HepG2 (cell line): ENCODE measurements around the gene CD48. TPM values are rescaled to one million over a fixed set of nuclear protein-coding genes. Genes with fewer than 3 reads are reported as not detected.

ENCODE experiments used
- ATAC-seq: fragments of 200-7000 bp; cut with Tn5 transposase; 3 replicates; pipeline ENCODE4 v1.9.1; 2020; ENCODE audit warnings: mild to moderate bottlenecking, moderate library complexity
- BruUV-seq: library from RNA; stranded (reverse); fragments of 400-500 nt; replicated peaks from 2 replicates; lab custom pipeline; 2021; lab: Mats Ljungman, UMichigan
- CTCF ChIA-PET: fragments of 300-600 bp; formaldehyde crosslinking; extraction: SDS; loops from one replicate; lab custom pipeline; 2021; ENCODE audit warnings: low total read pairs, inconsistent platforms, low intra/inter-chr PET ratio; lab: Yijun Ruan, JAX
- POLR2A ChIA-PET: fragments of 350-600 bp; sonication (Branson Sonifier 250); formaldehyde crosslinking; loops from one replicate; lab custom pipeline; 2020; ENCODE audit warnings: antibody characterized with exemption, inconsistent platforms; lab: Yijun Ruan, JAX
- DNase-seq: peaks from one replicate; pipeline ENCODE4 v3.0.0-alpha.2; 2015; ENCODE audit warnings: low spot score
- FAIRE-seq: peaks from 3 replicates; lab custom pipeline; 2011; peaks lifted over from hg19 to GRCh38; lab: Jason Lieb, UNC
- H2AFZ ChIP-seq: one replicate; pipeline ENCODE4 v1.6.1; 2011; ENCODE audit warnings: low read length, inconsistent platforms
- H3K27ac ChIP-seq: fragments of 300-600 bp; 3 replicates; pipeline ENCODE4 v1.8.0; 2011; ENCODE audit warnings: mixed run types, mild to moderate bottlenecking, mixed read lengths, low read length, inconsistent platforms; ENCODE audit not compliant: insufficient read depth; ENCODE audit errors: extremely low read length
- H3K27me3 ChIP-seq, 2 experiments: fragments of 200-600 bp in 1 of 2; 2 replicates in 1 of 2; 3 replicates in 1 of 2; pipeline versions ENCODE4 v1.6.0 to v1.8.0; 2011; ENCODE audit warnings: low read length in 2 of 2, mild to moderate bottlenecking in 2 of 2, moderate library complexity in 2 of 2, inconsistent platforms in 1 of 2; ENCODE audit not compliant: insufficient read depth in 2 of 2, control insufficient read depth in 1 of 2
- H3K36me3 ChIP-seq, 2 experiments: fragments of 200-600 bp in 1 of 2; replicated peaks in 1 of 2; 2 replicates in 1 of 2; 3 replicates in 1 of 2; pipeline versions ENCODE4 v1.5.1 to v1.8.0; 2011; ENCODE audit warnings: low read length in 2 of 2, inconsistent platforms in 1 of 2; ENCODE audit not compliant: insufficient read depth in 2 of 2, control insufficient read depth in 1 of 2
- H3K4me1 ChIP-seq: 2 replicates; pipeline ENCODE4 v1.5.1; 2012; ENCODE audit warnings: low read length, inconsistent platforms; ENCODE audit not compliant: insufficient read depth
- H3K4me2 ChIP-seq: 2 replicates; pipeline ENCODE4 v1.6.0; 2011; ENCODE audit warnings: low read depth, low read length, inconsistent platforms
- H3K4me3 ChIP-seq, 3 experiments: fragments of 200-600 bp in 1 of 3; sonication (generic), shearing (Covaris generic) in 1 of 3; replicated peaks in 1 of 3; 2 replicates each; pipeline ENCODE4 v1.5.1; 2011 to 2016; ENCODE audit warnings: low read length in 3 of 3, inconsistent platforms in 2 of 3, low read depth in 2 of 3, mild to moderate bottlenecking in 2 of 3, control low read depth in 1 of 3, mixed read lengths in 1 of 3; ENCODE audit not compliant: insufficient read depth in 1 of 3
- H3K79me2 ChIP-seq: one replicate; pipeline ENCODE4 v1.6.1; 2011; ENCODE audit warnings: low read length, inconsistent platforms; ENCODE audit not compliant: insufficient read depth
- H3K9ac ChIP-seq: 2 replicates; pipeline ENCODE4 v1.6.0; 2011; ENCODE audit warnings: mild to moderate bottlenecking, low read depth, low read length, inconsistent platforms; ENCODE audit not compliant: insufficient read depth
- H3K9me3 ChIP-seq: 2 replicates; pipeline ENCODE4 v1.5.1; 2012; ENCODE audit warnings: mild to moderate bottlenecking, low read length
- H4K20me1 ChIP-seq: 2 replicates; pipeline ENCODE4 v1.6.0; 2011; ENCODE audit warnings: inconsistent platforms, mild to moderate bottlenecking, low read length, moderate library complexity; ENCODE audit not compliant: insufficient read depth
- ARHGAP35 ChIP-seq: sonication (generic); formaldehyde crosslinking; IDR thresholded peaks from 2 replicates; pipeline ENCODE4 v1.9.0; 2022; ENCODE audit warnings: mild to moderate bottlenecking, inconsistent platforms, moderate library complexity, missing genetic modification reagents, borderline replicate concordance
- ELF4 ChIP-seq: sonication (generic); formaldehyde crosslinking; IDR thresholded peaks from 2 replicates; pipeline ENCODE4 v1.5.0; 2020; ENCODE audit warnings: missing genetic modification reagents, mild to moderate bottlenecking, moderate library complexity, borderline replicate concordance
- FLYWCH1 ChIP-seq: sonication (generic); formaldehyde crosslinking; IDR thresholded peaks from 2 replicates; pipeline ENCODE4 v1.8.1; 2023; ENCODE audit warnings: mild to moderate bottlenecking, missing genetic modification reagents
- HNRNPLL ChIP-seq: fragments of 200-400 bp; formaldehyde crosslinking; IDR thresholded peaks from 2 replicates; pipeline ENCODE4 v1.6.1; 2017; ENCODE audit warnings: mild to moderate bottlenecking, low read depth, low read length; ENCODE audit not compliant: poor library complexity, severe bottlenecking
- MLLT10 ChIP-seq: sonication (generic); formaldehyde crosslinking; IDR thresholded peaks from 2 replicates; pipeline ENCODE4 v1.4.0; 2020; ENCODE audit warnings: missing genetic modification reagents
- NFE2L2 ChIP-seq: fragments of 150-350 bp; IDR thresholded peaks from 2 replicates; pipeline ENCODE4 v1.6.1; 2014; ENCODE audit warnings: low read length
- NFRKB ChIP-seq: fragments of 450-650 bp; IDR thresholded peaks from 2 replicates; pipeline ENCODE4 v1.6.1; 2017
- NKX3-1 ChIP-seq: sonication (generic); formaldehyde crosslinking; IDR thresholded peaks from 2 replicates; pipeline ENCODE4 v1.5.0; 2020; ENCODE audit warnings: missing genetic modification reagents
- RFX1 ChIP-seq: fragments of 450-650 bp; IDR thresholded peaks from 2 replicates; pipeline ENCODE4 v1.6.1; 2017
- RXRB ChIP-seq: IDR thresholded peaks from 2 replicates; pipeline ENCODE4 v1.6.1; 2016; ENCODE audit warnings: borderline replicate concordance, missing genetic modification reagents, missing compliant biosample characterization
- SATB2 ChIP-seq: sonication (generic); formaldehyde crosslinking; IDR thresholded peaks from 2 replicates; pipeline ENCODE4 v1.5.0; 2020; ENCODE audit warnings: missing genetic modification reagents
- SMAD3 ChIP-seq: sonication (generic); formaldehyde crosslinking; IDR thresholded peaks from 2 replicates; pipeline ENCODE4 v1.4.0; 2020; ENCODE audit warnings: missing genetic modification reagents
- ZC3H4 ChIP-seq: sonication (generic); formaldehyde crosslinking; IDR thresholded peaks from 2 replicates; pipeline ENCODE4 v1.4.0; 2020; ENCODE audit warnings: missing genetic modification reagents, borderline replicate concordance
- ZNF577 ChIP-seq: sonication (generic); formaldehyde crosslinking; IDR thresholded peaks from 2 replicates; pipeline ENCODE4 v1.4.0; 2020; ENCODE audit warnings: mild to moderate bottlenecking, low read depth, missing genetic modification reagents, borderline replicate concordance
- ZNF678 ChIP-seq: sonication (generic); formaldehyde crosslinking; IDR thresholded peaks from 2 replicates; pipeline ENCODE4 v1.4.0; 2020; ENCODE audit warnings: mild to moderate bottlenecking, missing genetic modification reagents
- ZNF7 ChIP-seq: IDR thresholded peaks from 2 replicates; pipeline ENCODE4 v1.6.1; 2016; ENCODE audit warnings: missing biosample characterization, missing genetic modification reagents
- WGBS: methylation state at CpG from one replicate; pipeline ENCODE4 v1.1.6; 2017; ENCODE audit warnings: low lambda C conversion rate; 5-methylcytosine and 5-hydroxymethylcytosine counted together
- in situ Hi-C: cut with HindIII; loops from 2 replicates; pipeline ENCODE4 v1.10.0; 2017; ENCODE audit warnings: low pct_unique_long_range_greater_than_20kb; ENCODE audit not compliant: extremely low pct_ligation_motif_present
- intact Hi-C: fragments of 100-400 bp; cut with micrococcal nuclease; formaldehyde crosslinking; loops from one replicate; pipeline ENCODE4 v1.10.0; 2022; ENCODE audit not compliant: unreplicated experiment
- polyA plus RNA-seq, 8 experiments: library from polyadenylated mRNA; depleted of rRNA in 3 of 8; stranded (reverse) in 7 of 8; unstranded in 1 of 8; fragments of >200 nt; fragmentation: Illumina TruSeq in 4 of 8; extraction: Trizol in 4 of 8; gene quantifications; 2 replicates each; pipeline versions ENCODE4 v1.2.1 to v1.2.3, GENCODE V29; 2011 to 2016; ENCODE audit warnings: low read depth in 4 of 8, missing spikeins in 1 of 8, mixed read lengths in 1 of 8; ENCODE audit not compliant: insufficient read depth in 1 of 8
- total RNA-seq, 5 experiments: library from RNA; depleted of rRNA; stranded (reverse); fragments of >200 nt; fragmentation: Illumina TruSeq; extraction: Trizol; gene quantifications; 2 replicates each; pipeline ENCODE4 v1.2.3, GENCODE V29; 2016; ENCODE audit warnings: low read depth in 1 of 5
- TF ChIP-seq, protein P1 (sequence below): sonication (generic); formaldehyde crosslinking; IDR thresholded peaks from 2 replicates; pipeline ENCODE4 v1.8.1; 2023; ENCODE audit warnings: mild to moderate bottlenecking, missing genetic modification reagents
- TF ChIP-seq, protein P2 (sequence below): sonication (generic); formaldehyde crosslinking; IDR thresholded peaks from 2 replicates; pipeline ENCODE4 v1.9.0; 2021; ENCODE audit warnings: missing genetic modification reagents, borderline replicate concordance

The CD48 gene
- total and polyA plus RNA-seq, 2 of the 13 experiments (the other 11 are each of a cell fraction or from before 2014, with no cell fraction given) = not detected

DNA sequence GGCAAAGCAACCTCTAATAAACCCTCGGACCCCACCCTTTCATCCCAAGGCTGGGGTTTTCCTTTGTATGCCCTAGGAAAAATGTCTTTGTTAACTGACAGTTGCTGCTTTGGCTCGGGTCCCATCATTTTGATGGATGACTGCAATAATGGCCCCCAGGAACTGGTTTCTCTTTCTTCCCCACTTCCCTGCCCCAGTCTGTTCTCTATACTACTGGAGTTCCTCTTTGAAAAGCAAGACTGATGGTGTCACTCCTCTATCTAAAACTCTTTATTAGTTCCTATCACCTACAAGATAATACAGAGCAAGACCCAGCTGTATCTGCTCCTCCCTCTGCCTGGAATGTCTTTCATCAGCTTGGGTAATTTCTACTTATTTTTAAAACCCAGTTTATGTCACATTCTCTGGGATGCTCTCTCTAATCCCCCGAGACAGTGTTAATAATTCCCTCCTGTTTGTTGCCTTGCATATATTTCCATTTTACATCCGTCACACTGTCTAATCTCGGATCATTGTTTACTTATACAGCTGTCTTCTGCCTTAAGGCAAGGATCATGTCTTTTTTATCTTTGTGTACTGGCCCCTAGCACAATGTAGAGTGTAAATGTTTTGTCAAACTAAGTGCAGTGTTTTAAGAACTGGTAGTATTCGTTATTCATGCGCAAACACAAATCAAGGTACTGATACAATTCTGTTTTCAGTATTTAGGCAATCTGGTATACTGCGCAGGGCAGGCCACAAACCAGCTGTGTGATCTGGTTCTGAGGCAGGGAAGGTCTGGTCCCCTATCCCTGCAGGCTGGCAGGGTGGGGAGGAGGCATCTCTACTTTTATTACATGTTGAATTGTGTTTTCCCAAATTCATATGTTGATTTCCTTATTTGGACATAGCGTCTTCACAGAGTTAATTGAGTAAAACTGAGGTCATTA is 80.8 kb downstream of the CD48 start:
- Histone ChIP-seq H3K36me3 (no peaks in the 10 kb centered on the region), H3K4me3 (no peak overlapping the region), H3K9ac (no peak overlapping the region), H3K4me1 (no peaks in the 10 kb centered on the region), H3K4me2 (no peak overlapping the region), H3K9me3 (no peaks in the 10 kb centered on the region), H3K27ac (no peak overlapping the region), H2AFZ (no peak overlapping the region), H3K27me3 (0 out of 5 replicates have a peak, but pooled peaks cover 0 to 1% of the 10 kb centered on the region in 2 experiments), H3K79me2 (no peaks in the 10 kb centered on the region), H4K20me1 (no peaks in the 10 kb centered on the region)
- in situ Hi-C loops = no loop called here
- no TSS peak for BruUV-seq
- TF ChIP-seq RXRB (CRISPR knock-in tag) = no peak
- TF ChIP-seq ARHGAP35 (CRISPR knock-in tag) = no peak
- no peak for TF ChIP-seq ZNF7 (CRISPR knock-in tag)
- no peak for TF ChIP-seq MLLT10 (CRISPR knock-in tag)
- TF ChIP-seq NKX3-1 (CRISPR knock-in tag) = no peak
- no peak for TF ChIP-seq SMAD3 (CRISPR knock-in tag)
- no peak for TF ChIP-seq ZC3H4 (CRISPR knock-in tag)
- no peak for TF ChIP-seq NFRKB
- TF ChIP-seq, protein P1, sequence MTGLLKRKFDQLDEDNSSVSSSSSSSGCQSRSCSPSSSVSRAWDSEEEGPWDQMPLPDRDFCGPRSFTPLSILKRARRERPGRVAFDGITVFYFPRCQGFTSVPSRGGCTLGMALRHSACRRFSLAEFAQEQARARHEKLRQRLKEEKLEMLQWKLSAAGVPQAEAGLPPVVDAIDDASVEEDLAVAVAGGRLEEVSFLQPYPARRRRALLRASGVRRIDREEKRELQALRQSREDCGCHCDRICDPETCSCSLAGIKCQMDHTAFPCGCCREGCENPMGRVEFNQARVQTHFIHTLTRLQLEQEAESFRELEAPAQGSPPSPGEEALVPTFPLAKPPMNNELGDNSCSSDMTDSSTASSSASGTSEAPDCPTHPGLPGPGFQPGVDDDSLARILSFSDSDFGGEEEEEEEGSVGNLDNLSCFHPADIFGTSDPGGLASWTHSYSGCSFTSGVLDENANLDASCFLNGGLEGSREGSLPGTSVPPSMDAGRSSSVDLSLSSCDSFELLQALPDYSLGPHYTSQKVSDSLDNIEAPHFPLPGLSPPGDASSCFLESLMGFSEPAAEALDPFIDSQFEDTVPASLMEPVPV (CRISPR knock-in tag) = no peak
- no peak for TF ChIP-seq ZNF678 (CRISPR knock-in tag)
- TF ChIP-seq SATB2 (CRISPR knock-in tag) = no peak
- TF ChIP-seq ZNF577 (CRISPR knock-in tag) = no peak
- TF ChIP-seq FLYWCH1 = no peak
- no peak for TF ChIP-seq RFX1
- TF ChIP-seq, protein P2, sequence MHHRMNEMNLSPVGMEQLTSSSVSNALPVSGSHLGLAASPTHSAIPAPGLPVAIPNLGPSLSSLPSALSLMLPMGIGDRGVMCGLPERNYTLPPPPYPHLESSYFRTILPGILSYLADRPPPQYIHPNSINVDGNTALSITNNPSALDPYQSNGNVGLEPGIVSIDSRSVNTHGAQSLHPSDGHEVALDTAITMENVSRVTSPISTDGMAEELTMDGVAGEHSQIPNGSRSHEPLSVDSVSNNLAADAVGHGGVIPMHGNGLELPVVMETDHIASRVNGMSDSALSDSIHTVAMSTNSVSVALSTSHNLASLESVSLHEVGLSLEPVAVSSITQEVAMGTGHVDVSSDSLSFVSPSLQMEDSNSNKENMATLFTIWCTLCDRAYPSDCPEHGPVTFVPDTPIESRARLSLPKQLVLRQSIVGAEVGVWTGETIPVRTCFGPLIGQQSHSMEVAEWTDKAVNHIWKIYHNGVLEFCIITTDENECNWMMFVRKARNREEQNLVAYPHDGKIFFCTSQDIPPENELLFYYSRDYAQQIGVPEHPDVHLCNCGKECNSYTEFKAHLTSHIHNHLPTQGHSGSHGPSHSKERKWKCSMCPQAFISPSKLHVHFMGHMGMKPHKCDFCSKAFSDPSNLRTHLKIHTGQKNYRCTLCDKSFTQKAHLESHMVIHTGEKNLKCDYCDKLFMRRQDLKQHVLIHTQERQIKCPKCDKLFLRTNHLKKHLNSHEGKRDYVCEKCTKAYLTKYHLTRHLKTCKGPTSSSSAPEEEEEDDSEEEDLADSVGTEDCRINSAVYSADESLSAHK = no peak
- no peak for TF ChIP-seq HNRNPLL
- TF ChIP-seq ELF4 (CRISPR knock-in tag) = no peak
- TF ChIP-seq NFE2L2 = no peak
- intact Hi-C loops = no loop called here
- DNase-seq (no peak), ATAC-seq (no peak), FAIRE-seq (no peak)
- ChIA-PET POLR2A (no interaction called here), CTCF (no interaction called here)
- WGBS = 26% methylated on average over 9 of the region's 9 CpGs
